Effector memory CD8-positive, alpha-beta T cell (primary cell): ENCODE results near the gene OR13C8.
"Not testable (repeated sequence)": the region's sequence is repeated elsewhere in the genome, so short reads cannot be mapped to it uniquely, and the experiment has no call there.

Source experiments
- ATAC-seq: fragments of 150-1000 bp; cut with Tn5 transposase; replicated peaks from 2 replicates; pipeline ENCODE4 v1.10.0; 2021; ENCODE audit warnings: mild to moderate bottlenecking, moderate library complexity
- DNase-seq, 3 experiments: peaks; one replicate each; pipeline ENCODE4 v3.0.0; 2021
- H3K27ac Mint-ChIP-seq, 2 donors: one replicate each; pipeline ENCODE4 v1.8.0; 2022; ENCODE audit warnings: mild to moderate bottlenecking in 2 of 2, mixed read lengths in 2 of 2, moderate library complexity in 2 of 2
- H3K27me3 Mint-ChIP-seq, 2 donors: one replicate each; pipeline ENCODE4 v1.8.0; 2022; ENCODE audit warnings: mixed read lengths in 2 of 2
- H3K36me3 Mint-ChIP-seq: one replicate; pipeline ENCODE4 v1.8.0; 2022; ENCODE audit warnings: mild to moderate bottlenecking, moderate library complexity, mixed read lengths; ENCODE audit not compliant: insufficient read depth
- H3K4me1 Mint-ChIP-seq, 2 donors: one replicate each; pipeline ENCODE4 v1.8.0; 2022; ENCODE audit warnings: low read depth in 2 of 2, mixed read lengths in 2 of 2
- H3K4me3 Mint-ChIP-seq, 2 donors: one replicate each; pipeline ENCODE4 v1.8.0; 2022; ENCODE audit warnings: mild to moderate bottlenecking in 2 of 2, mixed read lengths in 2 of 2, moderate library complexity in 2 of 2
- H3K9me3 Mint-ChIP-seq, 2 donors: one replicate each; pipeline ENCODE4 v1.8.0; 2022; ENCODE audit warnings: mixed read lengths in 2 of 2

Gene OR13C8

DNA sequence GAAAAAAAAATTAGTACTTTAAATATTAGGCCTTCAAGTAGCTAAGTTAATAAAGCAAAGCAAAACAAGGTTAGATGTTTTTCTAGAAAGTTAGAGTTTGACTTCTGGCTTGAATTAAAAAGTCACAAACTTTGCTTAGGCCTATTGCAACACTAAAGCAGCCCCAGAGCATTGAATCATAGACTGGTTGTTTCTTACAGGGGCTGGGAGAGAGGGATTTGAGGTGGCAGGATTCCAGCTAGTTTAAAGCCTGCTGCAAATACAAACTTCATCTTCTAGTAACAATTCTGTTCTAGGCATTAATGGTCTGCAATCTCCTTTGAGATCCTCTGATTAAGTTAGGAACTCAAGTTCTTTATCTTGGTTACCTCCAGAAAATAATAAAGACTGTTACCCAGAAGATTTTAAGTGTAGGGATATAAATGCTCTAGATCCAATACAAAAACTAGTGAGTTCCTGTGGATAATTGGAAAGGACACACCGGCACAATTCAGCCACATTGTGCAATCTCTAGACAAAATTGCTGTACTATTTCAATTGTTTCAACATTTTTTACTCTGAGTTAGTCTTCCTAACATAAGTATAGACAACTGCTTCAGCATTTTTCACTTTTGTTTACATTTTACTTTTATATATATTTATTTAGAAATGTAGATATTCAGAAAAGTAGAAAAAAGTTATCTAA is 17.7 kb downstream of the OR13C8 start:
- no peak for DNase-seq
- Mint-ChIP-seq H3K4me1 (no peaks in the 10 kb centered on the region), H3K4me3 (no peak overlapping the region), H3K9me3 (peaks cover 0 to 2% of the 10 kb centered on the region in 2 donors), H3K27ac (no peak overlapping the region), H3K36me3 (no peaks in the 10 kb centered on the region), H3K27me3 (no peaks in the 10 kb centered on the region)
- no peak for ATAC-seq

DNA sequence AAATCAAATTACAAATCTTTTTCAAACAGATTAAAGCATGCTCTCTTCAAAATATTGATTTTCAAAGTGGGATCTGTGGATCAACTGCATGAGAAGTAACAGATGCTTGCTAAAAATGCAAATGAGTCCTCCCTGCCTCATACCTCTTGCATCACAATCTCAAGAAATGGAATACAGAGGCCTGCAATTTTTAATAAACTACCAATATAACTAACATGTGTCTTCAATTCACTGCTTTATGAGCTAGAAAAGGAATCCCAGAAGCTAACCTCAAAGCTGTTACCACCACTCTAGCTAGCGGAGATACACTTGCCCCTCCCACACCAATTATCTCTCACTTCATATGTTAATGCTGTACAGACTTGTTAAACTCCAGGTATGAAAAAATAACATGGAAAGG is 20.7 kb downstream of the OR13C8 start:
- H3K36me3 Mint-ChIP-seq = no peaks in the 10 kb centered on the region
- H3K4me1 Mint-ChIP-seq = no peaks in the 10 kb centered on the region
- H3K4me3 Mint-ChIP-seq = no peak overlapping the region

DNA sequence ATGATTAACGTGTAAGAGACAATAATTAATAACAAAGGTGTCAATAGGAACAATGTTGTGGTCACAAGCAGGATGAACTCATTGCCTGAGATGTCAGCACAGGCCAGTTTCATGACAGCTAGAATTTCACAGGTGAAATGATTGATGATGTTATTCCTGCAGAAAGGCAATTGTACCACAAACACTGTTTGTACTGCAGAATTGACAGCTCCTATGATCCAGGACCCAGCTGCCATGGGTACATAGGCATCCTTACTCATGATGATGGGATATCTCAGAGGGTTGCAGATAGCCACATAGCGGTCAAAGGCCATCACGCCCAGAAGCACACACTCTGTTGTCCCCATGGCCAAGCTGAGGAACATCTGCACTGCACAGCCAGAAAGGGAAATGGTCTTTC is 29.8 kb downstream of the OR13C8 start:
- H3K4me1 Mint-ChIP-seq, H3K27ac Mint-ChIP-seq, H3K4me3 Mint-ChIP-seq, ATAC-seq, H3K36me3 Mint-ChIP-seq, H3K9me3 Mint-ChIP-seq, H3K27me3 Mint-ChIP-seq, DNase-seq: not testable (repeated sequence)

More for the DNA sequence above, 20.7 kb downstream of the OR13C8 start:
- Mint-ChIP-seq H3K27me3 (no peaks in the 10 kb centered on the region), H3K9me3 (peaks cover 0 to 2% of the 10 kb centered on the region in 2 donors), H3K27ac (no peak overlapping the region)
- ATAC-seq (no peak), DNase-seq (no peak)

DNA sequence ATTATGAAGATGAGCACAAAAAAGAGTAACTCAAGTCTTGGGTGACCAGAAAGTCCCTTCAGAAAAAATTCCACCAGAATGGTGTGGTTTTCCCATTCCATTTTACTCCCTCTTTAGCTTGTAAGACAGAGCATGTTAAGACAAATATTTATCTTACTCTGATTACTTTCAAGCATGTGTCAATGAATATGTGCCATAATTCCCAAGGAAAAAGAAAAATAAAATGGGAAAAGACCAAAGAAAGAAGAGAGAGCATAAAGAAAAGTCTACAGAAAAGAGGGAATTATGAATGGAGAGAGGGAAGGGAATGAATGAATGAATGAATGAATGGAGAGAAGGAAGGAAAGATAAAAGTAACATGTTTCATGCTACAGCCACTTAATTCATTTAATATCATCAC is 30.3 kb downstream of the OR13C8 start, which contains the start of gene OR13C5:
TSS of gene OR13C5 (minus strand) at position 101 of the 400 bp plus-strand sequence. CDS start at position 101, 0 bp downstream.
- H3K36me3 Mint-ChIP-seq, H3K9me3 Mint-ChIP-seq, H3K27me3 Mint-ChIP-seq, H3K27ac Mint-ChIP-seq, H3K4me1 Mint-ChIP-seq, ATAC-seq, DNase-seq, H3K4me3 Mint-ChIP-seq: not testable (repeated sequence)

DNA sequence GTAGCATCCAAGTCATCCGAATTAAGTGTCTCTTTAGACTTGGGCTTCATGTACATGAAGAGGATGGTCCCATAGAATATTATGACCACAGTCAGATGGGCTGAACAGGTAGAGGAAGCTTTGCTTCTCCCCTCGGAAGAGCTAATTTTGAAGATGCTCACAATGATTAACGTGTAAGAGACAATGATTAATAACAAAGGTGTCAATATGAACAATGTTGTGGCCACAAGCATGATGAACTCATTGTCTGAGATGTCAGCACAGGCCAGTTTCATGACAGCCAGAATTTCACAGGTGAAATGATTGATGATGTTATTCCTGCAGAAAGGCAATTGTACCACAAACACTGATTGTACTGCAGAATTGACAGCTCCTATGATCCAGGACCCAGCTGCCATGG is 35.8 kb downstream of the OR13C8 start:
- H3K36me3 Mint-ChIP-seq = no peaks in the 10 kb centered on the region
- H3K27ac Mint-ChIP-seq = no peak overlapping the region
- ATAC-seq (no peak), DNase-seq (no peak)
- no peaks in the 10 kb centered on the region for H3K27me3 Mint-ChIP-seq
- H3K4me1 Mint-ChIP-seq = no peaks in the 10 kb centered on the region
- H3K9me3 Mint-ChIP-seq = no peaks in the 10 kb centered on the region
- H3K4me3 Mint-ChIP-seq = no peak overlapping the region

DNA sequence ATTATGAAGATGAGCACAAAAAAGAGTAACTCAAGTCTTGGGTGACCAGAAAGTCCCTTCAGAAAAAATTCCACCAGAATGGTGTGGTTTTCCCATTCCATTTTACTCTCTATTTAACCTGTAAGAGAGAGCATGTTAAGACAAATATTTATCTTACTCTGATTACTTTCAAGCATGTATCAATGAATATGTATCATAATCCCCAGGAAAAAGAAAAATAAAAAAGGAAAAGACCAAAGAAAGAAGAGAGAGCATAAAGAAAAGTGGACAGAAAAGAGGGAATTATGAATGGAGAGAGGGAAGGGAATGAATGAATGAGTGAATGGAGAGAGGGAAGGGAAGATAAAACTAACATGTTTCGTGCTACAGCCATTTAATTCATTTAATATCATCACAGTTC is 36.6 kb downstream of the OR13C8 start, which contains the start of gene OR13C2:
TSS of gene OR13C2 (minus strand) at position 101 of the 400 bp plus-strand sequence. CDS start at position 101, 0 bp downstream.
- not testable (repeated sequence) for H3K4me1 Mint-ChIP-seq, H3K27me3 Mint-ChIP-seq, DNase-seq, H3K27ac Mint-ChIP-seq, H3K4me3 Mint-ChIP-seq, H3K36me3 Mint-ChIP-seq, ATAC-seq, H3K9me3 Mint-ChIP-seq

DNA sequence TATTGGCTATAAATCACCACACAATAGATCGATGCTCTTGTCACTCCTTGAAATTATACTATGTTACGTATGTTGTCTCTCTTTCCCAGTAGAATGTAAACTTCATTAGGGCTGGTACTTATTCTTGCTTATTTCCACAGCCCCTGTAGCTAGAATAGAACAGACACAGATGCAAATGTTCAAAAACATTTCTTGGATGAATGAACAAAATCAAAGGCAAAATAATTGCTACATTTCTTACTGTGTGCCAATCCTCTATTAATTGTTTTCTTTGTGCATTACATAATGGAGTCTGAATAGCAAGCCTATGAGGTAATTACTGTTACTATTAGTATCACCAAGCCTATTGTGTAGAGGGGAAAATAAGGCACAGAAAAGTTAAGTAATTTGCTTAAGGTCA is 37.2 kb downstream of the OR13C8 start:
- no peaks in the 10 kb centered on the region for H3K4me1 Mint-ChIP-seq

DNA sequence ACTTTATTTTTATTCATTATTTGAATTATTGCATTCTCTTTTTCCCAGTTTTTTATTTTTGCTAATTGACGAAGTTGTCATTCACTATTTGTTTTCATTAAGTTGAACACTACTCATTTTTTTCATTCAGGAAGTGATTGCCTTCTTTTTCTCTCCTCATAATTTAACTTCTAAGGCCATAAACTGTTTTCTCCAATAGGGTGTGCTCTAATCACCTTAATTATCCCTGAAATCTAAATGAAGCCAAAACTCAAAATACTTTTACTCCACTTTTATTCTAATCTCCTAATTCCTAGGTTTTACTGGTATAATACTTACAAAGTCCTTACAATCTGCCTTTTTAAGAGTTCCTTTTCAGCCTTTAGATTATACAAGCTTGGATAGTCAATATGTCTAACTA is 39.4 kb downstream of the OR13C8 start:
- no peaks in the 10 kb centered on the region for H3K27me3 Mint-ChIP-seq
- DNase-seq = no peak
- no peak for ATAC-seq
- H3K4me1 Mint-ChIP-seq = no peaks in the 10 kb centered on the region
- no peaks in the 10 kb centered on the region for H3K36me3 Mint-ChIP-seq
- no peaks in the 10 kb centered on the region for H3K9me3 Mint-ChIP-seq
- H3K4me3 Mint-ChIP-seq = no peak overlapping the region
- no peak overlapping the region for H3K27ac Mint-ChIP-seq

More for the DNA sequence above, 37.2 kb downstream of the OR13C8 start:
- Mint-ChIP-seq H3K36me3 (no peaks in the 10 kb centered on the region), H3K27ac (no peak overlapping the region), H3K27me3 (no peaks in the 10 kb centered on the region), H3K4me3 (no peak overlapping the region), H3K9me3 (no peaks in the 10 kb centered on the region)
- ATAC-seq (no peak), DNase-seq (no peak)

DNA sequence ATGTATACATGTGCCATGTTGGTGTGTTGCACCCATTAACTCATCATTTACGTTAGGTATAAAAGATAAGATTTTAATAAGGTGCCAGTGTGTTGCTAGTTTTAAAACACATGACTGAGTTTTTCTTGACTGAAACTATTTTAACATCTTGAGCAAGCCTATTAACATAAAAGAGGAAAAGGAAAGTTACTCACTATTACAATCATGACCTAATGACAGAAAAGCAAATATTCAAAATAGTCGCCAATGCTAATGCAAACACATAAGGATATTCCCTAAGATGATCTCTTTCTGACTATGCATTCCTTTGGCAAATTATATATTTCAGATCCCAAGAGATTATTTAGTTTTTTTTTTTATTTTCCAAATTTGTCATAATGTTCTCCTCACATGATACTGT is 42.2 kb downstream of the OR13C8 start:
- Mint-ChIP-seq H3K27me3 (no peaks in the 10 kb centered on the region), H3K36me3 (no peaks in the 10 kb centered on the region), H3K4me3 (no peak overlapping the region), H3K9me3 (no peaks in the 10 kb centered on the region), H3K4me1 (no peaks in the 10 kb centered on the region), H3K27ac (no peak overlapping the region)
- DNase-seq = no peak
- no peak for ATAC-seq

DNA sequence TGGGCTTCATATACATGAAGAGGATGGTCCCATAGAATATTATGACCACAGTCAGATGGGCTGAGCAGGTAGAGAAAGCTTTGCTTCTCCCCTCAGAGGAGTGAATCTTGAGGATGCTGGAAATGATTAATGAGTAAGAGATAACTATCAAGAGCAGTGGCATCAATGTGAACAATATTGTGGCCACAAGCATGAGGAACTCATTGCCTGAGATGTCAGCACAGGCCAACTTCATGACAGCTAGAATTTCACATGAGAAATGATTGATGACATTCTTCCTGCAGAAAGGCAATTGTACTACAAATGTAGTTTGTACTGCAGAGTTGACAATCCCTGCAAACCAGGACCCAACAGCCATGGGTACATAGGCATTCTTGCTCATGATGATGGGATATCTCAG is 48.5 kb downstream of the OR13C8 start:
- ATAC-seq (no peak), DNase-seq (no peak)
- Mint-ChIP-seq H3K27ac (no peak overlapping the region), H3K9me3 (peaks cover 3 to 9% of the 10 kb centered on the region in 2 donors), H3K4me1 (no peaks in the 10 kb centered on the region), H3K4me3 (no peak overlapping the region), H3K36me3 (no peaks in the 10 kb centered on the region), H3K27me3 (no peaks in the 10 kb centered on the region)

DNA sequence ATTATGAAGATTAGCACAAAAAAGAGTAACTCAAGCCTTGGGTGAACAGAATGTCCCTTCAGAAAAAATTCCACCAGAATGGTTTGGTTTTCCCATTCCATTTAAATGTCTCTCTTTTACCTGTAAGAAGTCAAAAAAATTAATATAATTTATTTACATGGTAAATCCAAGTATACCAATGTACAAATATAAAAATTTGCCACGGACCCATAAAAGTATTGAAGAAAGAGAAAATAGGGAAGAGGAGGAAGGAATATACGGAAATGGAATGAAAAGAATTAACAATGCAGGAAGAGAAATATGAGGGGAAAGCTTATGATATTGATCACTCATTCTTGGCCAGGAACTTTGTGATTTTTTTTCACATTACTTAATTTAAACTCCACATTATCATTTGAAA is 49.1 kb downstream of the OR13C8 start, which contains the start of gene OR13C9:
TSS of gene OR13C9 (minus strand) at position 101 of the 400 bp plus-strand sequence. CDS start at position 101, 0 bp downstream.
- ATAC-seq (no peak), DNase-seq (no peak)
- Mint-ChIP-seq H3K36me3 (no peaks in the 10 kb centered on the region), H3K27me3 (no peaks in the 10 kb centered on the region), H3K27ac (no peak within 1 kb of the TSS), H3K4me1 (no peaks in the 10 kb centered on the region), H3K4me3 (no peak within 1 kb of the TSS), H3K9me3 (peaks cover 3 to 9% of the 10 kb centered on the region in 2 donors)
